Measurements from ENCODE around the gene SVIL.
"Not testable (repeated sequence)": the region's sequence is repeated elsewhere in the genome, so short reads cannot be mapped to it uniquely, and the experiment has no call there.

Gene SVIL

DNA sequence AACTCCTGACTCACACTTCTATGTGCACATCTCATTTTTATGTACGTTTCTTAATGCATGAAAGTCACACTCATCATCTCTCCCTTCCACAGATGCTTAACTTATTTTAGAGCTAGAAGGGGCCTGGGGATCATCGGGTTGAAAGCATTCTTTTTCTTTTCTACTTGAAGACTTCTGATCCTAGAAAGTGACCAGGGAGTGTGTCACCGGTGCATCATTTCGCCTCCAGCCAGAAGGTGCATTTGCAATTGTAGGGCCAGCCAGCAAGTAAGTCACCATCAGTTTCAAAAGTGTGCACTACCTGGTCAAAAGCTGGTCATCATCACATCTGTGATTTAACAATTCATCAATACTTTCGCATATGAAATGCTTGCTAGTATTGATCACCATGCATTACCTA lies 123.0 kb downstream of the SVIL start:
- DNase-seq = not testable (repeated sequence)

GRCh38 chr10:29510483-29511157 lies 124.2 kb downstream of the SVIL start:
- DNase-seq = not testable (repeated sequence)

DNA sequence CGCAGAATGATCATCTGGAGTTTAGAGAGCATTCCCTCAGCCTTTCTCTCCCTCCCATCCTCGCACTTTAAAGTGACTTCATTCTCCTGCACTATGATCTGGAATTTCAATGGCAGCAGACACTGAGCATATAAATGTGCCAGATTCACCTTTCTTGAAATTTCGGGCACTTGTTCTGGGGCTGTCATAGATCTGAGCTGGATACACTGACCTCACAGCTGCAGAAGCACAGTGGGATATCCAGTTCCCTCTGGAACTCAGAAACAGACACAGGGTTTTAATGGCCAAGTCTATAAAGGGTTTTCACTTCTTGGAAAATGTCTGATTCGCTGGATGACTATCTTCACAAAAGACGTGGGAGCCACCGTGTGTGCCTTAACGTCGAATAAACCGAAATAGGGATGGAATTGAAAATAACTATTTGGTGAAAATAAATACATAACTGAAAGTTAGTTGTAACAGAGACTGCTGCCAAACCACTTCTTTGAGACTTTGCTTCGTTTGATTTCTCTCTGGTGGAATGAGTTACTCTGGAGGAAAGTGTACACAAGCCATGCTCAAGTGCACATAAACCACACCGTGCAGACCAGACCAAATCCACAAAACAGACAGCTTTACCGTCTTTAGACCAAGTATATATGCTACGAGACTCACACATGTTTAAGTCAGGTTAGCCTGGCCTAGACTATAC lies 126.1 kb downstream of the SVIL start:
- DNase-seq = no peak

GRCh38 chr10:29507750-29508149 lies 127.0 kb downstream of the SVIL start:
- DNase-seq = not testable (repeated sequence)

- not testable (repeated sequence) for DNase-seq
Measured at GRCh38 chr10:29506324-29506921, 128.3 kb downstream of the SVIL start.

DNA sequence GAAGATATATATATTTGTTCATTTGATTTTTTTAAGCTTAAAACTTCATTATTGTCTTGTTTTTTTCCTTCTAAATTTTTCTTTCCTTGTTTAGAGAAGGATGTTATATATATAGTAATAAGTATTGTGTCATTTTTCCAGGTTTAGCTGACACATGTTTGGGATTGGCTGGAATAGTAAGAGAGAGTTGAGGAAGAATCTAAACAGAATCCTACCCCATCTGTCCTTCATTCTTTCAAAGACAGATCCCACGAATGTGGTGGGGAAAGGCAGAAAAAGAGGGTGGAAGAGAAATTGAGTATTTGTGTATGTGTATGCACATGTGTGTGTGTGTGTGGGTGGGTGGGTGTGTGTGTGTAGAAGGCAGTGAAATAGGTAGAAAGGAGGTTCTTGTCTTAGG lies 132.4 kb downstream of the SVIL start:
- no peak for DNase-seq

- DNase-seq = no peak
Measured at GRCh38 chr10:29501692-29502091, 133.1 kb downstream of the SVIL start.

DNA sequence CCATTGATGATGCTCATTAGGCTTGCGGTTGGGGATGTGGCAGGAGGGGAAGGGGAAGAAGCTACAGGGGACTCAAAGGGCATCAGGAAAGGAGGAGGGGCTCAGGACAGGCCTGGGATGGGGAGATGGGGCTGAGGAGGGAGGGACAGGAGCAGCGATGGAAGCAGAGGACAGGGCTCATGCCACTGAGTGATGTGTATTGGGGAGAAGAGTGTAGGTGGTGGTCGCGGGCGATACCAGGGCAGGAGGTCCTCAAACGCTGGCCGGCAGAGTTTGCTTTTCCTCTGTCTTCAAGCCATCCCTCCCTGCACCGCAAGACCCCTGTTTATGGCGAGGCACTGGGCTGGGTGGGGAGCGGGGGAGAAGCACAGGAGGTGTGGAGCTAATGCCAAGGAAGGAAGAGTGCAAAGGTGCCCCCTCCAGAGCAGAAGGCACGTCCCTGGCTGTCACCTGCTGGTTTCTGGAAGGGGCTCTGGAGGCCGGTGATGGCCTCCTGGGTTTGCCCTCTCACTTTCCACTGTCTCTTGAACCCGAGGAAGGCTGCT lies 134.7 kb downstream of the SVIL start:
- no peak for DNase-seq

DNA sequence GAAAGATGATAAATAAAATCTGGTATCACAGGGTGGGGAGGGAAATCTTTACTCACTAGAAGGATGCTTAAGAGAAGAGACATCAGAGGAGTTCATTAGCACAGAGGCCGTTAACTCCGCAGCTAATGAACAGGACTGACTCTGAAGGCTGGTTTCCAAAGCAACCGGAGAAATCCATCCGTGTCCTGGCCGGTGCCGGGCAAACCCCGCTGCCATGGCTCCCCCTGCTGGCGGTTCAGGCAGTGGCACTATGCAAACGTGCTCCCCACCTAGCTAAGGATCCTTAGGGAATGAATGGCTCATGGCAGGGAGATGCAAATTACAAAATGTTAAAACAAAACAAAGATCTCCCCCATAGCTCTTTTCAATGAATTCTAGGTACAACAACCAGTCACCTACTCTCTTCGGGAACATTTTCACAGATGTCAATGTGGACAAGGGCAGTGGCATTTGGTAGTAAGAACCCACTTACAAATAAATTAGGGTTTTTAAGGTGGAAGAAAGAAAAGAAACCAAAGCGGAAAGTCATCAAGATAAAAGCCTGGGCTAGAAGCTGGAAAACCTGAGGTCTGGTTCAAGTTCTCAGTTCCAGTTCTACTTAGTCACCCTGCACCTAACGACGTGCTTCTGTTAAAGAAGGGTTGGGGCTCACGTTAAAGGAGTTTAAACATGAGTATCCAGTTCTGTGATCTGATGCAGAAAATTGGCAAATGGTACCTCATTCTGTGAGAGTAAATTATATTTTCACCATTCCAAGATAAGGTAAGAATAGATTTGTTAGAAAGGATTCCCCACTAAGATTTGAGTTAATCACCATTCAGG lies 138.2 kb downstream of the SVIL start:
- peak in 4 of 5 donors; percentile 22 to 40 (median 29) for DNase-seq

DNA sequence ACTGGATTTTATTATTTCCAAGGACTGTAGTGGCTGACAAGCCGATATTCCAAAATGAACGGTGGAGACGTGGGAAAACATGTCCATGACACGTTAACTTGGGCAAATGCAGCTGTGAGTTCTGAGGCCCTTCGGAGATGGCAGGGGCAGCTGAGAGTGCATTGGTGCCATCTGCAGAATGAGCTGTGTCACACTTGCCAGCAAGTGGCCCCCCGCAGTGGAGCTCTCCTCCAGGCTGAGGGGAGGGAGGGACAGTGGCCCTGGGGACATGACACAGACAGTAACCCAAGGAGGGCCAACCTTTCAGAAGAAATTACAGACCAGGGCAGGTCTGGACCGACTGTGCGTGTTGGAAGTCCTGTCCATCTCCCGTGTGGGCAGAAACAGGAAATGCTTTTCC lies 139.4 kb downstream of the SVIL start:
- no peak for DNase-seq

GRCh38 chr10:29493697-29494096 lies 141.1 kb downstream of the SVIL start:
- DNase-seq = no peak

- no peak for DNase-seq
Measured at GRCh38 chr10:29492774-29493173, 142.0 kb downstream of the SVIL start.

DNA sequence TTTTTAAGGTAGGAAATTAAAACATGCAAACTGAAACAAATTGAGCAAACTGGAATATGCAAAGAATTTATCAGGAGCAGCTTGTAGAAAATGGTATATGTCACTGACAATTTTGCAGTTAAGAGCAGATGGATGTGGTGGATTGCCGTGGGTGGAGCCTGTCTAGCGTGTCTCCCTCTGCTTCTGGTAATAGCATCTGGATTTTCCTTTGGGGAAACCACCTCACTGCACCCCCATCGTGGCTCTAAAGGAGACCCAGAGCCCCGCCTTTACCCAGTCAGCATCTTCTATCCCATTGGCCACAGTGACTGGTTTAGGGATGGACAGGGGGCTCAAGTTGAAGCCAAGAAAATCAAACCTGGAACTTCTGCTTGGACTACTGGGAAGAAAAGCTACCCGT lies 142.9 kb downstream of the SVIL start:
- DNase-seq = no peak

- not testable (repeated sequence) for DNase-seq
Measured at GRCh38 chr10:29490781-29491280, 143.9 kb downstream of the SVIL start.

DNA sequence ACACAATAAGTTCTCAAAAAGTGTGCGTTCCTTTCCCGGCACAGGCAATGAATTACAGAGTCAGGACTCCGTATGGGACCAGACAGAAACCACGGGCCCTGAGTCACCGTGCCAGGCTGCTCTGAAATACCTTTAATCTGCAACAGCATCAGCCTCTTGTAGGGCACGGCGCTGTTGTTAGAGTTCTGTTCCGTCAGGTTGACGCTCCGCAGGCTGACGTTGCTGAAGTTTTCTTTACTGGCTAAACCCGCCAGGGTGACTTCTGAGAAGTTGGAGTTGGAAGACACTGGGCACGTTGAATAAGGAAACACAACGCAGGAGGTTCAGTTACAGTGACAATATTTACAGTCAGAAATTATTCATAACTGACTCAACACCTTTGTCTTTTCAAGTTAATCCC lies 146.3 kb downstream of the SVIL start:
- not testable (repeated sequence) for DNase-seq

DNA sequence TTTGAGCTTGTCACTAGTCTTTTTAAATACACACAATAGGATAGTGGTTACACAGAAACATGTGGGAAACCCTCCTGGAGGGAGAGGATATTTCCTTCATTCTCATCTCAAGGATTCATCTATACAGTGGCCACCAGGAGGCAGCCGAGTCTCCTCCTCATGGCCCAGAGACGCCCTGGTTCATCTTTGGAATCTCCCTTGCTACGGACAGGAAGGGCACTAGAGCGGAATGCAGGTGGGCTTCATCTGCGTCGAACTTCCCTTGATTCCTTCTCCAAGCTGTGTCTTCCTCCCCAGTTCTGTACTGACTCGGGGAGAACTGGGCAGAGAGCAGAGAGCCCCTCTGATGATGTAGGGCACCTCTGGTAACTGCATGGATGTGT lies 146.9 kb downstream of the SVIL start:
- DNase-seq = not testable (repeated sequence)

DNA sequence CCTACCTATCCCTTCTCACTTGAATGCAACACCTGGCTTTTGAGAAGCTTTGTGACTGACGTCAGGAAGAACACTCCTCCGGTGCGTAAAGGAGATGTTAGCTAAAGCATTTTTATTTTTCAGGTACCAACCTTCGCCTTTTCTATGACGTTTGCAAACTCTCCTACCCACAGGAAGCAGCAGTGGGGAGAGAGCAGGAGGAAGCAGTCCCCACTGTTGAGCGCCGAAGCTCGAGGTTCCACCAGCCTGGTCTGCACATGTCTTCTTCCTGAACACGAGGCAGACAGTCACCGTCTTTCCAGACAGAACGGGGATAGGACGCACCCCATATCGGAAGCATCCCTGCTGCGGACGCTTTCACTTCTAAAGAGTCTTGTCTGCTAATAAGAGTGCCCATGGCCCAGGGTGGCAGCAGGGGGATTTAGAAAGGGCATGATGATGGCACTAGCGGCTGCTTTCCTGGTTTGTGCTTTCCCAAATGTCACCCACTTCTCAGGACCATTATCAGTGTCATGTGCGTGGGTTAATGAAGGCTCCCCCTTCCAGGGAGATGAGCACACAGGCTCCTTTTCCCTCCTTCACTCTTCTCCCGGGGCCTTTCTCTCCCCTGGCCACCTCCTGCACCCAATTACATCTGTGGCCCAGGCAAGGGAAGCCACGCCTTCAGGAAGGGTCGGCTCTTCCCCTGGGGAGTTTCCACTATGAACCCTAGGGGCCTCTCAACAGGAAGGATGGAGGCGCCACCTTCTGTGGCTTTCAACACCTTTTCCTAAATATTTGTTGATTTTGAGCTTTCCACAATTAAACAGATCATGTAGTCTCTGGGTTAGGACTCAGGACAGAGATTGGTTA lies 147.5 kb downstream of the SVIL start:
- not testable (repeated sequence) for DNase-seq

- no peak for DNase-seq
Measured at GRCh38 chr10:29486433-29486832, 148.3 kb downstream of the SVIL start.

DNA sequence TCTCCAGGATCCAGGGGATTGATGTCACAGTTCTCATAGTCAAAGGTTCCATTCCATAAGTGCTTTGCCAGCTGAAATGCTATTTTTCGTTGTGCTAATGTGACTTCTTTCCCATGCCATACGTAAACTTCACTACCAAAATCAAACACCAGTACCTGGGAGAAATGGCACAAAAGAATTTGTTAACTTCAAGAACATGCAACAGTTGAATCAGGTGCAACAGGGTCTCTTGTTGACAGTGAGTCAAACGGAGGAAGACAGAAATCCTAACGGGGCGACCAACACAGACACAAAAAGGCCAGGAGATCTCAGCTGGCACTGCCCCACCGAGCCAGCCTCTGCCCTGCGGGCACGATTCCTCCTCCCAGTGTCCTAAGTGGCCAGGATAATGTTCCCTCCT lies 150.1 kb downstream of the SVIL start:
- not testable (repeated sequence) for DNase-seq

DNA sequence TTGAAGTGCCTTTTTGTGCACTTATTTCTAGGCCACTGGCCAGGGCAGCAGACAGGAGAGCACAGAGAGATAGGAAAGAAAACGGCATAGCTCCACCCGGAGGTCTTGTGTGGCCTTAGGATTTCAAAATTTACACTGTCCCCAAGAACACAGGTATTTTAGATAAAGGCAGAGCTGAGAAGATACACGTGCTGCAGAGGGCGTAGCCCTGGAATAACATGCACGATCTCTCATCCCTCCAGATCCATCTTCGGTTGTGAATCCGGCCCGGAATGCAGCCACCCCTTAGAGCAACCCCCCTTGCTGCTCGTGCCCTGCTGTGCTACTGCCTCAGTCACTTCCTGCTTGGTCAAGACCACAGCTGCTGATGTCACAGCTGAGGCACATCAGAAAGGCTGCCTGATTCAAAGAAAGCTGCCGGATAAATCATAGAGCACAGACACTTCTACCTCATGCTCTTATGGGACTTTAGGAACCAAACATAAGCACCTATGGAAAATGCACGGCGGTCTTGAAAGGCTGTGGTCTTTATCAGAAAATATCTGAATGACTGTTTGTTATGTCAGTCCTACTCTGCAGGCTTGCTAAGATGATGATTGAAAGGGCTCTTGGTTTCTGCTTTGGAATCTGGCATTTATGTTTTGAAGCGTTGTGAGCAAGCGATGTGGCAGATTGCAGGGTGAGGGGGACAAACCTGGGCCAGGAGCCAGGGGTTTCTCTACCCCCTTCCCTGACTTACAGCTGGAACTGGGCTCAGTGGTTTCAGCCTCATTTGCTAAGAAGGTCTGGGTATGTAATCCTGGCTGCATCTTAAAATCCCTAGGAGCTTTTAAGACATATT lies 152.0 kb downstream of the SVIL start:
- peak in 1 of 5 donors; percentile 11 for DNase-seq
